ENCODE results near the gene PLXNA1. TPM values are rescaled to one million over a fixed set of nuclear protein-coding genes. Genes with fewer than 3 reads are reported as not detected.

The PLXNA1 gene
- total RNA-seq, 3 donors from 2014 or later = 21.3 to 32.2 (median 25.9) TPM

GRCh38 chr3:126959921-126960603 is 22.9 kb upstream of the PLXNA1 start:
- Histone ChIP-seq H3K4me1 (peaks cover 8 to 10% of the 10 kb centered on the region in 2 donors), H3K27ac (peak overlapping the region; percentile 29 to 78), H3K4me3 (no peak overlapping the region), H3K9me3 (no peaks in the 10 kb centered on the region), H3K27me3 (no peaks in the 10 kb centered on the region), H3K36me3 (no peaks in the 10 kb centered on the region)
- peak in 1 of 3 donors; percentile 14 for TF ChIP-seq CTCF (IDR thresholded peaks at IDR 0.05)
- no peak for TF ChIP-seq POLR2AphosphoS5 (IDR thresholded peaks at IDR 0.05)
- no peak for TF ChIP-seq POLR2A (IDR thresholded peaks at IDR 0.05)
- intact Hi-C loops (cut with DNase I; ENCODE audit: low total_unique reads) = no loop called here
- peak in 1 of 2 donors; percentile 60 for DNase-seq (ENCODE audit: low spot score in 2 of 2)

GRCh38 chr3:126960604-126960995 is 22.3 kb upstream of the PLXNA1 start:
- Histone ChIP-seq H3K4me3 (no peak overlapping the region), H3K36me3 (no peaks in the 10 kb centered on the region), H3K4me1 (peaks cover 8 to 10% of the 10 kb centered on the region in 2 donors), H3K27ac (peak overlapping the region; percentile 50 to 78), H3K9me3 (no peaks in the 10 kb centered on the region), H3K27me3 (no peaks in the 10 kb centered on the region)
- TF ChIP-seq CTCF (IDR thresholded peaks at IDR 0.05) (no peak), POLR2A (IDR thresholded peaks at IDR 0.05) (no peak), POLR2AphosphoS5 (IDR thresholded peaks at IDR 0.05) (no peak)
- intact Hi-C loops (cut with DNase I; ENCODE audit: low total_unique reads) = no loop called here
- peak in 1 of 2 donors; percentile 51 for DNase-seq (ENCODE audit: low spot score in 2 of 2)

GRCh38 chr3:126961191-126961790 is 21.6 kb upstream of the PLXNA1 start:
- peak; percentile 39 to 52 for DNase-seq (ENCODE audit: low spot score in 2 of 2)
- Histone ChIP-seq H3K4me3 (no peak overlapping the region), H3K27me3 (no peaks in the 10 kb centered on the region), H3K9me3 (no peaks in the 10 kb centered on the region), H3K4me1 (peaks cover 8 to 10% of the 10 kb centered on the region in 2 donors), H3K36me3 (no peaks in the 10 kb centered on the region), H3K27ac (peak overlapping the region; percentile 50 to 78)
- TF ChIP-seq POLR2A (IDR thresholded peaks at IDR 0.05) (no peak), POLR2AphosphoS5 (IDR thresholded peaks at IDR 0.05) (no peak), CTCF (IDR thresholded peaks at IDR 0.05) (no peak)
- intact Hi-C loops (cut with DNase I; ENCODE audit: low total_unique reads) = no loop called here

- TF ChIP-seq POLR2AphosphoS5 (IDR thresholded peaks at IDR 0.05) (no peak), POLR2A (IDR thresholded peaks at IDR 0.05) (no peak), CTCF (IDR thresholded peaks at IDR 0.05) (no peak)
- H3K27me3 ChIP-seq = no peaks in the 10 kb centered on the region
- H3K4me3 ChIP-seq = no peak overlapping the region
- peak overlapping the region; percentile 50 to 78 for H3K27ac ChIP-seq
- no peaks in the 10 kb centered on the region for H3K36me3 ChIP-seq
- DNase-seq (ENCODE audit: low spot score in 2 of 2) = peak in 1 of 2 donors; percentile 50
- H3K4me1 ChIP-seq = peaks cover 8 to 10% of the 10 kb centered on the region in 2 donors
- intact Hi-C loops (cut with DNase I; ENCODE audit: low total_unique reads) = loop anchor here (2.0 kb wide), 1 partner anchor 47 kb away; no protein-coding TSS in a partner anchor
- H3K9me3 ChIP-seq = no peaks in the 10 kb centered on the region
Observed at GRCh38 chr3:126961791-126962461, 21.0 kb upstream of the PLXNA1 start.
